ENCODE measurements around the gene TTLL10. TPM values are rescaled to one million over a fixed set of nuclear protein-coding genes. Genes with fewer than 3 reads are reported as not detected.

Gene TTLL10
- total and polyA plus RNA-seq, 4 donors, result not detected

DNA sequence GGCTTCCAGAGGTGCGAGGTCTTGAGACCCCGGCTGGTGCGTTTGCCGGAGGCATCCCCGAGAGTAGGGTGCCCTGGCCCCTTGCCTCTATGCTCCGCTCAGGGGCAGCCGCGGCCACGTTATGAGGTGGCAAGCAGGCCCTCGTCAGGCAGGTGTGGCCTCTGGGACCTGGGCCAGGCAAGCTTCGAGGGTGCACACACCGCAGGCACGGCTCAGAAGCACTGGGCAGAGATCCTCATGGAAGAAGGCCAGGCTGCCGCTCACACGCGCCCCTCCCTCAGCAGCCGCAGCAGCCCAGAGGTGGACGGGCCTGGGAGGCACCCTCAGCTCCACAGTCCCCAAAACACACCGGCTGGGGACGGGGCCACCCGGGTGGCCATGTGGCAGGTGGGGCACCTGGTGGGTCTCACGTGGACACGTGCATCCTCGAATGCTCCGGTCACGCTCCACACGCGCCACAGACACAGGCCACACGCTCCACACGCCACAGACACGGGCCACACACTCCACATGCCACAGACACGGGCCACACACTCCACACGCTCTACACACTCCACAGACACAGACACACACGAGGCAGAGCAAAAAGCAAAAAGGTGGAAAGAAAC, 51.7 kb downstream of the TTLL10 start (continued):
- TF ChIP-seq RXRA (IDR thresholded peaks at IDR 0.05) (no peak), TAF1 (conservative IDR thresholded peaks at IDR 0.05) (no peak), FOXA1 (IDR thresholded peaks at IDR 0.05) (no peak)
- TF ChIP-seq, protein P1, sequence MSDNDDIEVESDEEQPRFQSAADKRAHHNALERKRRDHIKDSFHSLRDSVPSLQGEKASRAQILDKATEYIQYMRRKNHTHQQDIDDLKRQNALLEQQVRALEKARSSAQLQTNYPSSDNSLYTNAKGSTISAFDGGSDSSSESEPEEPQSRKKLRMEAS (IDR thresholded peaks at IDR 0.05), result no peak

DNA sequence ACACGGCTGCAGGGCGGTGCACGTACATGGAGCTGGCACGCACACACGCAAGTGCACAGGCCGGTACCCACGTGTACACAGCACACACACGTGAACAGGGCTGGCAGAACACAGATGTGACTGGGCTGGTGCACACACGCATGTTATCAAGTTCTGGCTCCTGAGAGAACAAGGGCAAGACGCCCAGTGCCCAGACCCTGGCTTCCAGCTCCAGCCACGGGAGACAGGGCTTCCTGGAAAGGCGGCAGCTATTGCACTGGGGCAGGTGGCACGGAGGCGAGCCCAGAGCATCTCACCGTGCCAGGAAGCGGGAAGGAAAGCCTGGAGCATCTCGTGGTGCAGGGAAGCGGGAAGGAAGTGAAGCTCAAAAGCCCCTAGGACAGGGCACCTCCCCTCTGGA, 52.2 kb downstream of the TTLL10 start:
- TF ChIP-seq, protein P2, sequence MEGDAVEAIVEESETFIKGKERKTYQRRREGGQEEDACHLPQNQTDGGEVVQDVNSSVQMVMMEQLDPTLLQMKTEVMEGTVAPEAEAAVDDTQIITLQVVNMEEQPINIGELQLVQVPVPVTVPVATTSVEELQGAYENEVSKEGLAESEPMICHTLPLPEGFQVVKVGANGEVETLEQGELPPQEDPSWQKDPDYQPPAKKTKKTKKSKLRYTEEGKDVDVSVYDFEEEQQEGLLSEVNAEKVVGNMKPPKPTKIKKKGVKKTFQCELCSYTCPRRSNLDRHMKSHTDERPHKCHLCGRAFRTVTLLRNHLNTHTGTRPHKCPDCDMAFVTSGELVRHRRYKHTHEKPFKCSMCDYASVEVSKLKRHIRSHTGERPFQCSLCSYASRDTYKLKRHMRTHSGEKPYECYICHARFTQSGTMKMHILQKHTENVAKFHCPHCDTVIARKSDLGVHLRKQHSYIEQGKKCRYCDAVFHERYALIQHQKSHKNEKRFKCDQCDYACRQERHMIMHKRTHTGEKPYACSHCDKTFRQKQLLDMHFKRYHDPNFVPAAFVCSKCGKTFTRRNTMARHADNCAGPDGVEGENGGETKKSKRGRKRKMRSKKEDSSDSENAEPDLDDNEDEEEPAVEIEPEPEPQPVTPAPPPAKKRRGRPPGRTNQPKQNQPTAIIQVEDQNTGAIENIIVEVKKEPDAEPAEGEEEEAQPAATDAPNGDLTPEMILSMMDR (IDR thresholded peaks at IDR 0.05; ENCODE audit: low read depth, low read length, missing input control), result no peak
- TF ChIP-seq FOXA2 (IDR thresholded peaks at IDR 0.05), result no peak
- no peak for TF ChIP-seq NR2F2 (IDR thresholded peaks at IDR 0.05)
- no peak for TF ChIP-seq EGR1 (IDR thresholded peaks at IDR 0.05; ENCODE audit: low read depth in 2 of 2)
- no peak for TF ChIP-seq RXRA (IDR thresholded peaks at IDR 0.05)
- no peak for TF ChIP-seq JUND (IDR thresholded peaks at IDR 0.05)
- TF ChIP-seq, protein P1 (IDR thresholded peaks at IDR 0.05), result no peak
- no peak for TF ChIP-seq REST (IDR thresholded peaks at IDR 0.05)
- TF ChIP-seq TAF1 (conservative IDR thresholded peaks at IDR 0.05), result no peak
- TF ChIP-seq FOXA1 (IDR thresholded peaks at IDR 0.05), result no peak
- no peak for TF ChIP-seq GABPA (IDR thresholded peaks at IDR 0.05 in 1 of 2, conservative IDR thresholded peaks at IDR 0.05 in 1 of 2)
- TF ChIP-seq RAD21 (IDR thresholded peaks at IDR 0.05), result no peak
- no peak for TF ChIP-seq SP1 (IDR thresholded peaks at IDR 0.05)
- no peaks in the 10 kb centered on the region for H3K9me3 ChIP-seq (ENCODE audit: control insufficient read depth in 4 of 4, low read length in 3 of 4)
- peaks cover 17 to 56% (median 33%) of the 10 kb centered on the region in 4 donors for H3K36me3 ChIP-seq (ENCODE audit: control insufficient read depth in 4 of 4, insufficient read depth in 3 of 4, low read depth in 1 of 4, low read length in 3 of 4)
- H3K9ac ChIP-seq (ENCODE audit: low read depth in 1 of 2, low read length in 2 of 2), result no peak overlapping the region
- H3K27ac ChIP-seq (ENCODE audit: low read depth in 1 of 2, low read length in 2 of 2), result no peak overlapping the region
- peaks cover 9 to 16% (median 14%) of the 10 kb centered on the region in 4 donors for H3K4me1 ChIP-seq (ENCODE audit: control insufficient read depth in 4 of 4, insufficient read depth in 4 of 4, low read length in 3 of 4)
- 93% methylated on average over 18 of the region's 18 CpGs for WGBS
- DNase-seq (ENCODE audit: low spot score), result no peak
- H3K4me3 ChIP-seq (ENCODE audit: low read depth in 1 of 3, low read length in 3 of 3), result no peak overlapping the region
- H3K27me3 ChIP-seq (ENCODE audit: control insufficient read depth in 4 of 4, insufficient read depth in 4 of 4, low read length in 3 of 4), result no peaks in the 10 kb centered on the region

All from liver (tissue), 9 donors.